ENCODE results near the gene NUDT1. TPM values are rescaled to one million over a fixed set of nuclear protein-coding genes. Genes with fewer than 3 reads are reported as not detected.

NUDT1 gene
- total and polyA plus RNA-seq, 9 donors, result 17.3 to 29.8 (median 23.4) TPM

- peaks cover 45% of the 10 kb centered on the region for H3K36me3 ChIP-seq (ENCODE audit: control insufficient read depth, insufficient read depth, low read length)
These were observed 33.1 kb downstream of the NUDT1 start for GRCh38 chr7:2275101-2275500.

DNA sequence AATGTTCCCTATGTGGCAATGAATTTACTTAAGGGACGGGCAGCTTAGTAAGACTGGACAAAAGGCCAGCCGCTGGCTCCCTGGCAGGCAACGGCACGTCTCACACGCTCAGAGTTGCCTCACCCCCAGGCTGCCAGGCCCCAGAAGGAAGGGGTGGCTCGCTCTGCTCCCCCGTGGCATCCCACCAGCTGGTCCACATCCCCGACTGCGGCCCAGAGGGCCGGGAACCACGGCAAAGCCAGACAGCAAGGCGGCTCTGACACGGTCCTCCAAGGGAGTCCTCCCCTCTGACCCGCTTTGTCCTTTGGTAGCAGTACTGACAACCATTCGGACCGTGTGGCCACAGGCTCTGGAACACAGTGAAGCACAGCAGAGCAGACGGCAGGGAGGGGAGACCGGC lies 34.1 kb downstream of the NUDT1 start:
- peaks cover 42% of the 10 kb centered on the region for H3K36me3 ChIP-seq (ENCODE audit: control insufficient read depth, insufficient read depth, low read length)
- WGBS (ENCODE audit: insufficient coverage), result 82% methylated on average over 17 of the region's 18 CpGs
- no peak for DNase-seq

More at GRCh38 chr7:2275101-2275500, 33.1 kb downstream of the NUDT1 start:
- no peaks in the 10 kb centered on the region for H3K9me3 ChIP-seq (replicated peaks; ENCODE audit: control insufficient read depth, low read depth, low read length)
- 88% methylated on average over 15 of the region's 18 CpGs for WGBS (ENCODE audit: insufficient coverage)
- no peaks in the 10 kb centered on the region for H3K27me3 ChIP-seq (ENCODE audit: control insufficient read depth, insufficient read depth, low read length)
- H3K4me1 ChIP-seq (ENCODE audit: control insufficient read depth, insufficient read depth, low read length), result peaks cover 12% of the 10 kb centered on the region
- no peak overlapping the region for H3K27ac ChIP-seq (ENCODE audit: low read length)
- no peak for DNase-seq
- H3K4me3 ChIP-seq (ENCODE audit: low read length), result no peak overlapping the region

DNA sequence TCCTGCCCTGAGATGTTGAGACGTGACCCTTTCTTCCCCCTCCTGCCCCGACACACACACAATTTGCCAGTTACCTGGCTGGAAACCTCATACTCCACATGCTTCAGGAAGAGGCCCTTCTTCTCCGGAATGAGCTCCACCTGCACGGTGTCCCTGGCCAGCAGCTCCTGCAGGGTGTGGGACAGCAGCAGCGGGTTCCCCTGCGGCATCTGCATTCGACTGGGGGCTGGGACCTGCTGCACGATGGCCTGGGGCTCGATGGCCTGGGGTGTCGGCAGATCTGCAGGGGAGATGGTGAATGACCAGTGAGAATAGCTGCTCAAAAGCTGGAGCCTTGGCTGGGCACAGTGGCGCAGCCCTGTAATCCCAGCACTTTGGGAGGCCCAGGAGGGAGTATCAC lies 36.0 kb downstream of the NUDT1 start:
- Histone ChIP-seq H3K4me3 (ENCODE audit: low read length) (no peak overlapping the region), H3K27ac (ENCODE audit: low read length) (no peak overlapping the region), H3K27me3 (ENCODE audit: control insufficient read depth, insufficient read depth, low read length) (no peaks in the 10 kb centered on the region), H3K4me1 (ENCODE audit: control insufficient read depth, insufficient read depth, low read length) (peaks cover 30% of the 10 kb centered on the region), H3K9me3 (replicated peaks; ENCODE audit: control insufficient read depth, low read depth, low read length) (no peaks in the 10 kb centered on the region), H3K36me3 (ENCODE audit: control insufficient read depth, insufficient read depth, low read length) (peaks cover 31% of the 10 kb centered on the region)
- WGBS (ENCODE audit: insufficient coverage), result 86% methylated on average over 10 of the region's 11 CpGs
- no peak for DNase-seq

More for the DNA sequence above, 34.1 kb downstream of the NUDT1 start:
- Histone ChIP-seq H3K27me3 (ENCODE audit: control insufficient read depth, insufficient read depth, low read length) (no peaks in the 10 kb centered on the region), H3K4me3 (ENCODE audit: low read length) (no peak overlapping the region), H3K4me1 (ENCODE audit: control insufficient read depth, insufficient read depth, low read length) (peaks cover 12% of the 10 kb centered on the region), H3K9me3 (replicated peaks; ENCODE audit: control insufficient read depth, low read depth, low read length) (no peaks in the 10 kb centered on the region), H3K27ac (ENCODE audit: low read length) (no peak overlapping the region)

GRCh38 chr7:2279896-2280295 lies 37.9 kb downstream of the NUDT1 start:
- no peaks in the 10 kb centered on the region for H3K27me3 ChIP-seq (ENCODE audit: control insufficient read depth, insufficient read depth, low read length)
- DNase-seq, result peak; percentile 97
- no peaks in the 10 kb centered on the region for H3K9me3 ChIP-seq (replicated peaks; ENCODE audit: control insufficient read depth, low read depth, low read length)
- H3K4me3 ChIP-seq (ENCODE audit: low read length), result no peak overlapping the region
- peaks cover 37% of the 10 kb centered on the region for H3K4me1 ChIP-seq (ENCODE audit: control insufficient read depth, insufficient read depth, low read length)
- WGBS (ENCODE audit: insufficient coverage), result no CpG with 5 or more reads among the region's 4 CpGs
- peak overlapping the region; percentile 74 for H3K27ac ChIP-seq (ENCODE audit: low read length)
- H3K36me3 ChIP-seq (ENCODE audit: control insufficient read depth, insufficient read depth, low read length), result peaks cover 19% of the 10 kb centered on the region

- no peak for DNase-seq
- peaks cover 16% of the 10 kb centered on the region for H3K36me3 ChIP-seq (ENCODE audit: control insufficient read depth, insufficient read depth, low read length)
- no peak overlapping the region for H3K4me3 ChIP-seq (ENCODE audit: low read length)
- peaks cover 37% of the 10 kb centered on the region for H3K4me1 ChIP-seq (ENCODE audit: control insufficient read depth, insufficient read depth, low read length)
- no peaks in the 10 kb centered on the region for H3K9me3 ChIP-seq (replicated peaks; ENCODE audit: control insufficient read depth, low read depth, low read length)
- H3K27ac ChIP-seq (ENCODE audit: low read length), result peak overlapping the region; percentile 74
- H3K27me3 ChIP-seq (ENCODE audit: control insufficient read depth, insufficient read depth, low read length), result no peaks in the 10 kb centered on the region
- WGBS (ENCODE audit: insufficient coverage), result no CpG with 5 or more reads among the region's 2 CpGs
These were observed 38.4 kb downstream of the NUDT1 start for GRCh38 chr7:2280424-2280823.

- peak; percentile 92 for DNase-seq
- peaks cover 10% of the 10 kb centered on the region for H3K36me3 ChIP-seq (ENCODE audit: control insufficient read depth, insufficient read depth, low read length)
- 28% methylated on average over 6 of the region's 9 CpGs for WGBS (ENCODE audit: insufficient coverage)
- peaks cover 37% of the 10 kb centered on the region for H3K4me1 ChIP-seq (ENCODE audit: control insufficient read depth, insufficient read depth, low read length)
- no peaks in the 10 kb centered on the region for H3K9me3 ChIP-seq (replicated peaks; ENCODE audit: control insufficient read depth, low read depth, low read length)
- H3K27ac ChIP-seq (ENCODE audit: low read length), result peak overlapping the region; percentile 87
- no peak overlapping the region for H3K4me3 ChIP-seq (ENCODE audit: low read length)
- H3K27me3 ChIP-seq (ENCODE audit: control insufficient read depth, insufficient read depth, low read length), result no peaks in the 10 kb centered on the region
These were observed 39.5 kb downstream of the NUDT1 start for GRCh38 chr7:2281541-2281940.

- Histone ChIP-seq H3K4me3 (ENCODE audit: low read length) (no peak overlapping the region), H3K9me3 (replicated peaks; ENCODE audit: control insufficient read depth, low read depth, low read length) (no peaks in the 10 kb centered on the region), H3K27me3 (ENCODE audit: control insufficient read depth, insufficient read depth, low read length) (no peaks in the 10 kb centered on the region), H3K4me1 (ENCODE audit: control insufficient read depth, insufficient read depth, low read length) (peaks cover 37% of the 10 kb centered on the region), H3K27ac (ENCODE audit: low read length) (peak overlapping the region; percentile 87), H3K36me3 (ENCODE audit: control insufficient read depth, insufficient read depth, low read length) (peaks cover 6% of the 10 kb centered on the region)
- 84% methylated on average over 8 of the region's 14 CpGs for WGBS (ENCODE audit: insufficient coverage)
- no peak for DNase-seq
These were observed 40.2 kb downstream of the NUDT1 start for GRCh38 chr7:2282185-2282751.

DNA sequence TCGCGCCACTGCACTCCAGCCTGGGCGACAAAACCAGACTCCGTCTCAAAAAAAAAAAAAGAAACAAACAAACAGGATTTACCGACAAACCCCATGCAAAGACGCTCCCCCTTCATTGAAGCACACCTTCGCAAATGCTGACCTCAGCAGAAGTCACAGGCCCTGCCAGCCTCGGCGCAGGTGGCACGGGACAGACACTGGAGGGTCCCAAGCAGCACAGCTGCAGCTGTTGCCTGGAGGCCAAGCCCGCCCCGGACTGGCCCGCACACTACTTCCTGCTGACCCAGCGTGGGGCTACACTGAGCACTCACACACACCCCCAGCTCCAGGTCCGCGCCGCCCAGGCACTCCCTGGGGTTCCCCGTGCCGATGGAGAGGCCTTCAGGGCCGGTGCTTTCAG lies 41.0 kb downstream of the NUDT1 start:
- Histone ChIP-seq H3K27me3 (ENCODE audit: control insufficient read depth, insufficient read depth, low read length) (no peaks in the 10 kb centered on the region), H3K27ac (ENCODE audit: low read length) (peak overlapping the region; percentile 51), H3K4me1 (ENCODE audit: control insufficient read depth, insufficient read depth, low read length) (peaks cover 37% of the 10 kb centered on the region), H3K9me3 (replicated peaks; ENCODE audit: control insufficient read depth, low read depth, low read length) (no peaks in the 10 kb centered on the region), H3K4me3 (ENCODE audit: low read length) (no peak overlapping the region), H3K36me3 (ENCODE audit: control insufficient read depth, insufficient read depth, low read length) (peaks cover 2% of the 10 kb centered on the region)
- 76% methylated on average over 9 of the region's 20 CpGs for WGBS (ENCODE audit: insufficient coverage)
- no peak for DNase-seq

DNA sequence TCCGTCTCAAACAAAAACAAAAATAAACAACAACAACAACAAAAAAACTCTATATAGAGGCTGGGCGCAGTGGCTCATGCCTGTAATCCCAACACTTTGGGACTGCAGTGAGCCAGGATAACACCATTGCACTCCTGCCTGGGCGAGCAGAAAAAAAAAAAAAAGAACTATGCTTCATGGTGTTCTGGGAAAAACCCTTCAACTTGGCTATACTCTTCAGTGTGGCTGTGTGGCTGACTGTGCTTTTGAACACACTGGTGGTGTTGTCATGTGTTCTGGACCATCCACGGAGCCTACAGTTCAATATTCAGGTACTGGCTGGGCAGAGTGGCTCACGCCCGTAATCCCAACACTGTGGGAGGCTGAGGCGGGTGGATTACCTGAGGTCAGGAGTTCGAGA lies 45.7 kb downstream of the NUDT1 start:
- Histone ChIP-seq H3K27me3 (ENCODE audit: control insufficient read depth, insufficient read depth, low read length) (no peaks in the 10 kb centered on the region), H3K4me1 (ENCODE audit: control insufficient read depth, insufficient read depth, low read length) (peaks cover 25% of the 10 kb centered on the region), H3K4me3 (ENCODE audit: low read length) (no peak overlapping the region), H3K9me3 (replicated peaks; ENCODE audit: control insufficient read depth, low read depth, low read length) (no peaks in the 10 kb centered on the region), H3K36me3 (ENCODE audit: control insufficient read depth, insufficient read depth, low read length) (no peaks in the 10 kb centered on the region), H3K27ac (ENCODE audit: low read length) (no peak overlapping the region)
- 100% methylated on average over 1 of the region's 8 CpGs for WGBS (ENCODE audit: insufficient coverage)
- no peak for DNase-seq

DNA sequence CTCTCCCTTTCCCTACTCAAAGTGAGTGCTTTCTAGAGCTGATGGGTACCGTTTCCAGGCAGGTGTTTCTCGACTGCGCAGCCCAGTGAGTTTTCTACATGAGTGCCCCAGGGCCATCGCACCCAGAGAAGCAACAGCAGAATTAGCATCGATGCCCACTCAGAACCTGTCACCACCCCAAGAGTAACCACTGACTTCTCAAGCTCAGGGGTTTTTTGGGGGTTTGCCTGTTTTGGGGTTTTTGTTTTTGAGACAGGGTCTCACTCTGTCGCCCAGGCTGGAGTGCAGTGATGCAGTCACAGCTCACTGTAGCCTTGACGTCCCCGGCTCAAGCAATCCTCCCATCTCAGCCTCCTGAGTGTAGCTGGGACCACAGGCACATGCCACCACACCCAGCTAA lies 46.5 kb downstream of the NUDT1 start:
- DNase-seq, result no peak

GRCh38 chr7:2289111-2289586 lies 47.1 kb downstream of the NUDT1 start:
- H3K27me3 ChIP-seq (ENCODE audit: control insufficient read depth, insufficient read depth, low read length), result no peaks in the 10 kb centered on the region
- peak; percentile 98 for DNase-seq
- H3K4me3 ChIP-seq (ENCODE audit: low read length), result peak overlapping the region; percentile 10
- 44% methylated on average over 14 of the region's 20 CpGs for WGBS (ENCODE audit: insufficient coverage)
- H3K27ac ChIP-seq (ENCODE audit: low read length), result peak overlapping the region; percentile 94
- H3K9me3 ChIP-seq (replicated peaks; ENCODE audit: control insufficient read depth, low read depth, low read length), result no peaks in the 10 kb centered on the region
- no peaks in the 10 kb centered on the region for H3K36me3 ChIP-seq (ENCODE audit: control insufficient read depth, insufficient read depth, low read length)
- peaks cover 16% of the 10 kb centered on the region for H3K4me1 ChIP-seq (ENCODE audit: control insufficient read depth, insufficient read depth, low read length)

More for the DNA sequence above, 46.5 kb downstream of the NUDT1 start:
- peaks cover 19% of the 10 kb centered on the region for H3K4me1 ChIP-seq (ENCODE audit: control insufficient read depth, insufficient read depth, low read length)
- no peak overlapping the region for H3K4me3 ChIP-seq (ENCODE audit: low read length)
- H3K27ac ChIP-seq (ENCODE audit: low read length), result peak overlapping the region; percentile 94
- no peaks in the 10 kb centered on the region for H3K36me3 ChIP-seq (ENCODE audit: control insufficient read depth, insufficient read depth, low read length)
- H3K27me3 ChIP-seq (ENCODE audit: control insufficient read depth, insufficient read depth, low read length), result no peaks in the 10 kb centered on the region
- H3K9me3 ChIP-seq (replicated peaks; ENCODE audit: control insufficient read depth, low read depth, low read length), result no peaks in the 10 kb centered on the region
- 84% methylated on average over 3 of the region's 8 CpGs for WGBS (ENCODE audit: insufficient coverage)
